A673 (cell line): ENCODE data around the gene NRM.

ENCODE experiments used
- EZH2 ChIP-seq: fragments of 200-600 bp; sonication (generic); IDR thresholded peaks from 2 replicates; pipeline ENCODE4 v1.6.1; 2017; ENCODE audit warnings: borderline replicate concordance, low read depth, mild to moderate bottlenecking, mixed read lengths, antibody characterized with exemption, low read length; ENCODE audit not compliant: poor library complexity, severe bottlenecking
- TF ChIP-seq, protein P1 (sequence below): fragments of 300-800, 200-600 bp; sonication (generic); conservative IDR thresholded peaks from 2 replicates; pipeline ENCODE4 v1.5.1; 2017; ENCODE audit warnings: low read depth, mild to moderate bottlenecking, antibody characterized with exemption, low read length, moderate library complexity, mixed read lengths

DNA sequence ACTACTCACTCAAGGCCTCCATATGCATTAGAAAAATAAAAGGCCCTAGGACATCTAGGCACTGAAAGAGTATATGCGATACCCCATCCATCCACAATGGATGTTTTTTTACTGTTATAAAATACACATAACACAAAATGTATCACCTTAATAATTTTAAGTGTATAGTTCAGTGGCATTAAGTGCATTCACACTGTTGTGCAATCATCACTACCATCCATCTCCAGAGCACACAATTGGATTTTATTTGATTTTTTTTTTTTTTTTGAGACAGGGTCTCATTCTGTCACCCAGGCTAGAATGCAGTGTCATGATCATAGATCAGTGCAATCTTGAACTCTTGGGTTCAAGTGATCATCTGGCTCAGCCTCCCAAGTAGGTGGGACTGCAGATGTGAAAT, 23.5 kb upstream of the NRM start:
- TF ChIP-seq, protein P1, sequence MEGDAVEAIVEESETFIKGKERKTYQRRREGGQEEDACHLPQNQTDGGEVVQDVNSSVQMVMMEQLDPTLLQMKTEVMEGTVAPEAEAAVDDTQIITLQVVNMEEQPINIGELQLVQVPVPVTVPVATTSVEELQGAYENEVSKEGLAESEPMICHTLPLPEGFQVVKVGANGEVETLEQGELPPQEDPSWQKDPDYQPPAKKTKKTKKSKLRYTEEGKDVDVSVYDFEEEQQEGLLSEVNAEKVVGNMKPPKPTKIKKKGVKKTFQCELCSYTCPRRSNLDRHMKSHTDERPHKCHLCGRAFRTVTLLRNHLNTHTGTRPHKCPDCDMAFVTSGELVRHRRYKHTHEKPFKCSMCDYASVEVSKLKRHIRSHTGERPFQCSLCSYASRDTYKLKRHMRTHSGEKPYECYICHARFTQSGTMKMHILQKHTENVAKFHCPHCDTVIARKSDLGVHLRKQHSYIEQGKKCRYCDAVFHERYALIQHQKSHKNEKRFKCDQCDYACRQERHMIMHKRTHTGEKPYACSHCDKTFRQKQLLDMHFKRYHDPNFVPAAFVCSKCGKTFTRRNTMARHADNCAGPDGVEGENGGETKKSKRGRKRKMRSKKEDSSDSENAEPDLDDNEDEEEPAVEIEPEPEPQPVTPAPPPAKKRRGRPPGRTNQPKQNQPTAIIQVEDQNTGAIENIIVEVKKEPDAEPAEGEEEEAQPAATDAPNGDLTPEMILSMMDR = no peak
- no peak for TF ChIP-seq EZH2
